ENCODE measurements around the gene ABCD1.
"Not testable (repeated sequence)": the region's sequence is repeated elsewhere in the genome, so short reads cannot be mapped to it uniquely, and the experiment has no call there.

The ABCD1 gene

GRCh38 chrX:153690466-153690865, 34.2 kb upstream of the ABCD1 start:
- no peaks in the 10 kb centered on the region for H3K9me3 Mint-ChIP-seq
- H3K27ac Mint-ChIP-seq: no peak overlapping the region
- H3K36me3 Mint-ChIP-seq (ENCODE audit: low read depth): peaks cover 21% of the 10 kb centered on the region
- peaks cover 45% of the 10 kb centered on the region for H3K27me3 Mint-ChIP-seq
- H3K4me1 Mint-ChIP-seq (ENCODE audit: low read depth): peaks cover 20% of the 10 kb centered on the region
- H3K4me3 Mint-ChIP-seq: no peak overlapping the region
- intact Hi-C loops (cut with micrococcal nuclease): no loop called here

GRCh38 chrX:153691032-153691827, 33.4 kb upstream of the ABCD1 start:
- H3K27ac Mint-ChIP-seq; H3K4me3 Mint-ChIP-seq; intact Hi-C loops (cut with micrococcal nuclease); H3K9me3 Mint-ChIP-seq: not testable (repeated sequence)
- Mint-ChIP-seq H3K4me1 (ENCODE audit: low read depth) (peaks cover 17% of the 10 kb centered on the region), H3K36me3 (ENCODE audit: low read depth) (peaks cover 29% of the 10 kb centered on the region), H3K27me3 (peaks cover 39% of the 10 kb centered on the region)

- no peaks in the 10 kb centered on the region for H3K9me3 Mint-ChIP-seq
Measured at GRCh38 chrX:153692003-153692402, 32.7 kb upstream of the ABCD1 start.

GRCh38 chrX:153692611-153693156, 32.0 kb upstream of the ABCD1 start:
- H3K4me3 Mint-ChIP-seq: no peak overlapping the region
- peaks cover 16% of the 10 kb centered on the region for H3K4me1 Mint-ChIP-seq (ENCODE audit: low read depth)
- no peak overlapping the region for H3K27ac Mint-ChIP-seq
- no peaks in the 10 kb centered on the region for H3K9me3 Mint-ChIP-seq
- peaks cover 29% of the 10 kb centered on the region for H3K27me3 Mint-ChIP-seq
- intact Hi-C loops (cut with micrococcal nuclease): no loop called here
- H3K36me3 Mint-ChIP-seq (ENCODE audit: low read depth): peaks cover 44% of the 10 kb centered on the region

More at GRCh38 chrX:153692003-153692402, 32.7 kb upstream of the ABCD1 start:
- Mint-ChIP-seq H3K4me1 (ENCODE audit: low read depth) (peaks cover 15% of the 10 kb centered on the region), H3K4me3 (no peak overlapping the region), H3K27me3 (peaks cover 33% of the 10 kb centered on the region), H3K27ac (no peak overlapping the region), H3K36me3 (ENCODE audit: low read depth) (peaks cover 37% of the 10 kb centered on the region)
- intact Hi-C loops (cut with micrococcal nuclease): no loop called here

GRCh38 chrX:153693216-153694086, 31.2 kb upstream of the ABCD1 start:
- H3K36me3 Mint-ChIP-seq (ENCODE audit: low read depth): peaks cover 51% of the 10 kb centered on the region
- intact Hi-C loops (cut with micrococcal nuclease): no loop called here
- H3K4me1 Mint-ChIP-seq (ENCODE audit: low read depth): peaks cover 19% of the 10 kb centered on the region
- H3K4me3 Mint-ChIP-seq: no peak overlapping the region
- H3K27me3 Mint-ChIP-seq: peaks cover 29% of the 10 kb centered on the region
- H3K27ac Mint-ChIP-seq: no peak overlapping the region
- no peaks in the 10 kb centered on the region for H3K9me3 Mint-ChIP-seq

GRCh38 chrX:153694256-153694655, 30.4 kb upstream of the ABCD1 start:
- Mint-ChIP-seq H3K36me3 (ENCODE audit: low read depth) (peaks cover 59% of the 10 kb centered on the region), H3K4me1 (ENCODE audit: low read depth) (peaks cover 22% of the 10 kb centered on the region), H3K27me3 (peaks cover 29% of the 10 kb centered on the region)
- H3K9me3 Mint-ChIP-seq; H3K27ac Mint-ChIP-seq; intact Hi-C loops (cut with micrococcal nuclease); H3K4me3 Mint-ChIP-seq: not testable (repeated sequence)

- Mint-ChIP-seq H3K9me3 (no peaks in the 10 kb centered on the region), H3K4me3 (no peak overlapping the region)
- intact Hi-C loops (cut with micrococcal nuclease): no loop called here
Measured at GRCh38 chrX:153694687-153695270, 29.9 kb upstream of the ABCD1 start.

GRCh38 chrX:153696100-153696499, 28.6 kb upstream of the ABCD1 start:
- Mint-ChIP-seq H3K4me1 (ENCODE audit: low read depth) (peaks cover 24% of the 10 kb centered on the region), H3K27ac (no peak overlapping the region), H3K36me3 (ENCODE audit: low read depth) (peaks cover 74% of the 10 kb centered on the region), H3K9me3 (no peaks in the 10 kb centered on the region), H3K27me3 (peaks cover 13% of the 10 kb centered on the region), H3K4me3 (no peak overlapping the region)
- intact Hi-C loops (cut with micrococcal nuclease): no loop called here

More at GRCh38 chrX:153694687-153695270, 29.9 kb upstream of the ABCD1 start:
- Mint-ChIP-seq H3K36me3 (ENCODE audit: low read depth) (peaks cover 61% of the 10 kb centered on the region), H3K27ac (no peak overlapping the region), H3K4me1 (ENCODE audit: low read depth) (peaks cover 22% of the 10 kb centered on the region), H3K27me3 (peaks cover 24% of the 10 kb centered on the region)

- H3K27ac Mint-ChIP-seq; intact Hi-C loops (cut with micrococcal nuclease); H3K4me3 Mint-ChIP-seq; H3K9me3 Mint-ChIP-seq; H3K27me3 Mint-ChIP-seq: not testable (repeated sequence)
- H3K4me1 Mint-ChIP-seq (ENCODE audit: low read depth): peaks cover 24% of the 10 kb centered on the region
- H3K36me3 Mint-ChIP-seq (ENCODE audit: low read depth): peaks cover 79% of the 10 kb centered on the region
Measured at GRCh38 chrX:153696538-153696937, 28.1 kb upstream of the ABCD1 start.

GRCh38 chrX:153696986-153697722, 27.5 kb upstream of the ABCD1 start:
- H3K27me3 Mint-ChIP-seq; H3K27ac Mint-ChIP-seq; H3K9me3 Mint-ChIP-seq; H3K4me3 Mint-ChIP-seq; intact Hi-C loops (cut with micrococcal nuclease): not testable (repeated sequence)
- Mint-ChIP-seq H3K36me3 (ENCODE audit: low read depth) (peaks cover 85% of the 10 kb centered on the region), H3K4me1 (ENCODE audit: low read depth) (peaks cover 24% of the 10 kb centered on the region)

GRCh38 chrX:153697924-153698865, 26.5 kb upstream of the ABCD1 start:
- Mint-ChIP-seq H3K4me1 (ENCODE audit: low read depth) (peaks cover 24% of the 10 kb centered on the region), H3K36me3 (ENCODE audit: low read depth) (peaks cover 95% of the 10 kb centered on the region), H3K4me3 (no peak overlapping the region), H3K9me3 (no peaks in the 10 kb centered on the region), H3K27ac (no peak overlapping the region), H3K27me3 (no peaks in the 10 kb centered on the region)
- intact Hi-C loops (cut with micrococcal nuclease): no loop called here

GRCh38 chrX:153699210-153699783, 25.4 kb upstream of the ABCD1 start:
- H3K9me3 Mint-ChIP-seq; H3K4me3 Mint-ChIP-seq; H3K27ac Mint-ChIP-seq; H3K27me3 Mint-ChIP-seq; intact Hi-C loops (cut with micrococcal nuclease): not testable (repeated sequence)
- peaks cover 24% of the 10 kb centered on the region for H3K4me1 Mint-ChIP-seq (ENCODE audit: low read depth)
- H3K36me3 Mint-ChIP-seq (ENCODE audit: low read depth): peaks cover 97% of the 10 kb centered on the region

Data from dendritic cell treated with granulocyte-macrophage colony-stimulating factor and Interleukin-4, amounts not matched to agents 40 ng/mL and 50 ng/mL, for 4 days (primary cell).